NCI-H1694 (cell line): ENCODE results near the gene STARD7.

Experiments
- DNase-seq: peaks from one replicate; lab custom pipeline; 2025; lab: John Stamatoyannopoulos, UW

STARD7 gene

GRCh38 chr2:96135621-96136020, 73.0 kb downstream of the STARD7 start:
- DNase-seq, result no peak

- DNase-seq, result no peak
Observed at GRCh38 chr2:96135171-96135570, 73.5 kb downstream of the STARD7 start.
